Stimulated activated CD4-positive, alpha-beta T cell treated with anti-CD3 and anti-CD28 coated beads, TNF-alpha, amount 100 ng/mL, for 24 hours (primary cell): ENCODE data around the gene NMT2.
A peak's percentile ranks its signal among the peaks of the same experiment; 100 is the strongest.

ENCODE experiments used
- DNase-seq, 3 experiments: peaks; one replicate each; pipeline ENCODE4 v3.0.0-alpha.2; 2020; ENCODE audit warnings: low read depth in 3 of 3

NMT2 gene

GRCh38 chr10:15141136-15142054 is 27.1 kb downstream of the NMT2 start:
- peak in 2 of 3 experiments; percentile 5 to 48 for DNase-seq

DNA sequence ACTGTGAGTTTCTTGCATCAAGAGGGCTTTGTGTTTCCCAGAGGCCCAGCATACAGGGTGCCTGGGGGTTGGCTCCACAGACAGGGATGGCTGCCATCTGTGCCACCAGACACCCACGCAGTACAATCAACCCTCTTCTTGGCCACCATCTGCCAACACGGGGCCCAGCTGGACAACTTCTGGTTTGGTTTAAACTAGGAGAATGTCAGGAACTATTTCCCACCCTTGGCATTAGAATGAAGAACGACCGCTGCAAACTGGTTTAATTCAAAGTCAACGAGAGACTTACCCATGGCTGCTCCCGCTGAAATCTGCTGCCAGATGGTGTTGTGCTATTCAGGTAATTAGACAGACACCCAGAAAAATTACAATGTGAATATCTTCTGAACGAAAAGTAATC is 27.8 kb downstream of the NMT2 start:
- no peak for DNase-seq

DNA sequence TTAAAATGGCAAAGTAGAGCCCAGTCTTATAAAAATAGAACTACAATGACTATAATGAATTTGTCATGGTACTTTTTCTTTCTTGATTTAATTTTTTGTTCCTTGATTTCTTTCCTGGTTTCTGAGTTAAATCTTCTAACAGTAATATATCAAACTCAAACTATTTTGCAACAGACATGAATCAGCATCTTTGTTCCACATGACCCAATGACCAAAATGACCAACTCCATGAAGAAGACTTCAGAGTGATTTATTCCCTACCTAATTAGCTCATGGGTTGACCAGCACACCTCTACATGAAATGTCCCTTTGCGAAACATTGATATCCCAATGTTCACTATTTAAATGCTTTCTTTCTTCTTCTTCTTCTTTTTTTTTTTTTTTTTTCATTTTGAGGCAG is 30.9 kb downstream of the NMT2 start:
- DNase-seq, result no peak

DNA sequence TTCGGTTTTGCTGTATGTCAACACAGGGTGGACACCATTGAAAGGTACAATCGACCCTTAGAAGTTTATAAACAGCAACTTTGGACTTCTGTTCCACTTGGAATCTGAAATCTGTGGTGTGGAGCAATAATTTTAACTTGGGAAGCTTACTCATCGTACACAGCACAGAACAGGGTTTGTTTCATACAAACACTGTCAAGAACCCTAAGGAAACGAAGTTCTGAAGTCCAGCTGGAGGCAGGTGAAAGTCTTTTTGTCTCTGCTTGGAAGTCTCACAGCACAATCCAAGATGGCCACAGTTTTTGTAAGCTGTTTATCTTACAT is 31.5 kb downstream of the NMT2 start:
- DNase-seq, result no peak

DNA sequence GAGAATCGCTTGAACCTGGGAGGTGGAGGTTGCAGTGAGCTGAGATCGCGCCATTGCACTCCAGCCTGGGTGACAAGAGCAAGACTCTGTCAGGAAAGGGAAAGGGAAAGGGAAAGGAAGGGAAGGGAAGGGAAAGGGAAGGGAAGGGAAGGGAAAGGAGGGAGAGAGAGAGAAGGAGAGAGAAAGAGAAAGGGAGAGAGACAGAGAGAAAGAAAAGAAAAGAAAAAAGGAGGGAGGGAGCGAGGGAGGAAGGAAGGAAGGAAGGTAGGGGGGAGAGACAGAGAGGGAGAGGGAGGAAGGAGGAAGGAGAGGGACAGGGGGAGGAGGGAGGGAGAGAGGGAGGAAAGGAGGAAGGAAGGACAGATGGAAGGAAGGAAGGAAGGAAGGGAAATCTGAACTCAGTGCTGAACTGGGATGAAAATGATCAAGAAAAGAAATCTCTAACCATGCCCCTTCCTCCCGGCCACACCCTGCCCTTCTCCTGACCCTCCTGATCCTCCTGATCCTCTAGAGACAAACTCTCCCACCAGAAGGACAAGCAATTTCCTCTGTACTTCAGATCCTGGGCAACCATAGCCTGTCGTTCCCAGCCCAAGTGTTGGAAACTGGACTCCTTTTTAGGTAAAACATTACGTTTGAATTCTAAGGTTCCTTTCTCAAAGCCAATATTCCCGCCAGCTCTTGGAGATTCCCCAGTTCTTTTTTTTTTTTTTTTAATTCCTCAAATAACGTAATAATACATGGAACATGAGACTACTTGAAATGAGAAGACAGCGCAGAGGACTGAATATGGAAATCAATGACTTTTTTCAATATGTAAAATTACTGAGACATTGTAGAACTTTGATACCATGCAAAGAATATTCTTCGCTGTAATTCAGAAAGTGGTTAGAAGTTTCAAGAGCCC is 32.1 kb downstream of the NMT2 start:
- no peak for DNase-seq

DNA sequence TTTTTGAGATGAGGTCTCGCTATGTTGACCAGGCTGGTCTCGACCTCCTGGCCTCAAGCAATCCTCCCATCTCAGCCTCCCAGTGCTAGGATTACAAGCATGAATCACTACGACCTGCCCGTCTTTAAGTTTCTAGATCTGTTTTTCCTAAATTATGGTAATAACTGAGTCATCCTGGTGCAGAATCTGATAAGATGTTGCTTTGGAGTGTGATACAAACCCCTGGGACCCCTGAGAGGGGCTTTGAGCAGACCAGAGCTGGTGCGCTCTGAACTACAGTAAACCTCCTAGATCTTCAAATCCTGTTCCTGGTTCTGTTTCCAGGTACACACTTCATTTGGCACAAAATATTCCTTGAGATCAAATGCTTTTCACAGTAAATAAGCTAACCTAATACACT is 37.2 kb downstream of the NMT2 start:
- no peak for DNase-seq

DNA sequence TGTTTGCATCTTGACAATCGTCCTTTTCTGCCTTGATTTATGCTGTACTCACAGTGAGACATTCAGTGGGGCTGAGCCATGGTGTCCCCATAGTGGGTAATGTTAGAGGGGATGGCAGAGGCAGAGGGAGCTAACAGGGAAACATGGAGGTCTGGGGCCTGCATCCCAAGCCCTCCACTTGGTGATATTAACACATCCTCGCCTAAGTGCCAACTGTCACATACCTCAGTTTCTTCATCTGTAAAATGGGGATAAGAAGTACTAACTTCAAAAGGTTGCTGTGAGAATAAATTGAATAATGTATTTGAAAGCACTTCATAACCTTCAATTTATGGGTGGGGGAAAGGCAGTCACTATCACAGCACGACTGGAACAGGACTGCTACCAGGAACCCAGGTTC is 43.6 kb downstream of the NMT2 start:
- no peak for DNase-seq

- DNase-seq, result no peak
These were observed 44.3 kb downstream of the NMT2 start for GRCh38 chr10:15124190-15124589.

GRCh38 chr10:15123749-15124184 is 44.7 kb downstream of the NMT2 start:
- no peak for DNase-seq

GRCh38 chr10:15122477-15123030 is 45.9 kb downstream of the NMT2 start:
- no peak for DNase-seq

- DNase-seq, result no peak
These were observed 46.8 kb downstream of the NMT2 start for GRCh38 chr10:15121707-15122106.

DNA sequence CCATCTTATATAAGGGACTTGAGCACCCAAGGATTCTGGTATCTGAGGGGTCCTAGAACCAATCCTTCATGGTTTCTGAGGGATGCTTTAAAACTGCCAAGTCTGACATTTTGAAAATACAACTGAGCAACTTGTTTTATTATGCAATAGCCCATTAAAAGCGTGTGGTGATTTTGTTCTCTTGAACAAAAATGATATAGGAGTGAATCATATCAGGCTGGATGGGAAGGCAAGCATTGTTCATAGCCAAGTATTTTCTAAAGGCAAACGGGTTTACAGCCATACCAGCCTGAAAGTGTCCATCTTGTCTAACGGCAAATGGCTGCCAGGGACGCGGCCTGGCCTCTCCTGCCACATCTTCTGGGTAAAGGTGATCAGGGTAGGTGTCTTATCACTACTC is 48.0 kb downstream of the NMT2 start:
- DNase-seq, result no peak

DNA sequence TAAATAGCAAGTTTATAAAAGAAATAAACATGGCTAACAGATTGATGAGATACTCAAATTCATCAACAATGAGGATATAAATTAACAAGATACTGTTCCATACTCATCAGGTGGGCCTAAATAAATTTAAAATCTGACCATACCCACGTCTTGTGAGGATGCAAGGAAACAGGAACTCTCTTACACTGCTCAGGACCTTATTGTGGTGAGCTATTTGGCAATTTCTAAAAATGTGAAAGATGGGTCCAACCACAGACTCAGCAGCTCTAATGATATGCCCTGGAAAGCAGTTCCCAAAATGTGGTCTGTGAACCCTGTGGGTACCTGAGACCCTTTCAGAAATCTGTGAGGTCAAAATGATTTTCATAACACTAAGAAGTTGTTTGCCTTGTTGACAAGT is 49.9 kb downstream of the NMT2 start:
- no peak for DNase-seq

GRCh38 chr10:15116225-15116624 is 52.3 kb downstream of the NMT2 start:
- DNase-seq, result no peak

GRCh38 chr10:15113766-15114165 is 54.7 kb downstream of the NMT2 start:
- DNase-seq, result no peak

DNA sequence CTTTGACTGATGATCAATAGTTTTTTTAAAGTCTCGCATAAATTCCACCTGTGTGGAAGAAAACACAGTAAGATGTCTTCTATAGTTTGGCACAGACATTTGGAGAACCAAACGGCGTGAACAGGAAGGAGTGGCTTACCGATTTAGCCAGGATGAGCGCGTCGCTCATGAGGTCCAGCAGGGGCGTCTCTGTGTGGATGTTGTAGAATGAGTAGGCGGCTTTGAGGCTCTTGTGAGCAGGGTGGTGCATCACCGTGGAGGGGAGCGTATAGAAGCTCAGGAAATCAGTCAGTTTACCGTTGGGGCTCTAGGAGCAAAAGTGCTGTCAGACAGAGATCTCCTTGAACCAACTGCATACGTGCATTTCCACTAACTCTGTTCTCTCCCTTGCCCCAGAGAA is 55.8 kb downstream of the NMT2 start:
- DNase-seq, result peak in 1 of 3 experiments; percentile 12

DNA sequence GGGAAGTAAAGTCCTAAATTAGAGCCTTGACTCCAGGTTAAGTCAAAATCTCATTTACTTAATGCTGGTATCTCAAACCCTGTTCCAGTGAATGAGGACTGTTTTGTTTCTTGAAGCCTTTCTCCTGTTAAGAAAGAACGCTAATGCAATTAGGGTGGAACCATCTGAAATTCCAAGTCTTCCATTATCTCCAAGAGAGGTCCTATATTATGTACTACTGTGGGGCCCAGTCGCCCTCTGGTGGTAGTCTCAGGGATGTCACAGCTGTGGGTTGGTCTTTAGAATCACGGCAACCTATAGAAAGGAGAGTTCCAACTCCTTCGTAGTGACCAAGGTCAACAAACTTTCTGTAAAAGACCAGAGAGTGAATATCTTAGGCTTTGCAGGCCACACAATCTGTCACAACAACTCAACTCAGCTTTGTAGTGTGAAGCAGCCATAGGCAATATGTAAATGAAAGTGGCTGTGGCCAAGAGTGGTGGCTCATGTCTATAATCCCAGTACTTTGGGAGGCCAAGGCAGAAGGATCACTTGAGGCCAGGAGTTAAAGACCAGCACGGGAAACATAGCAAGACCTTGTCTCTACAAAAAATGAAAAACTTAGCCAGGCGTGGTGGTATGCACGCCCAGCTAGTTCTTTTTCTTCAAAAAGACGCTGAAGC is 62.0 kb downstream of the NMT2 start:
- peak; percentile 42 to 66 (median 45) for DNase-seq

DNA sequence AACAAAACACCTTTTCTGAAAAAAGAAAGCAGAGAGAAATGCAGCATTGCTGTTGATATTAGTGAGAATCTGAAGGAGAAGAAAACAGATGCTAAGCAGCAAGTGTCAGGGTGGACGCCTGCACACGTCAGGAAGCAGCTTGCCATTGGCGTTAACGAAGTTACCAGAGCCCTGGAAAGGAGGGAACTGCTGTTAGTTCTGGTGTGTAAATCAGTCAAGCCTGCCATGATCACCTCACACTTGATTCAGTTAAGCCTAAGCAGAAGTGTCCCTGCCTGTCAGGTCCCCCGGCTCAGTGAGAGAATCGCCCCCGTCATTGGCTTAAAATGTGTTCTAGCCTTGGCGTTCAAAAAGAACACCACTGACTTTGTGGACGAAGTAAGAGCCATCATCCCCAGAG is 65.0 kb downstream of the NMT2 start:
- DNase-seq, result no peak

GRCh38 chr10:15099886-15100285 is 68.6 kb downstream of the NMT2 start:
- no peak for DNase-seq

- peak; percentile 93 to 95 (median 94) for DNase-seq
These were observed 71.3 kb downstream of the NMT2 start, which contains the start of gene RPP38 for GRCh38 chr10:15097011-15097812. TSS of gene RPP38 (plus strand) at chr10:15097355. CDS start at chr10:15103315, 5,960 bp downstream.

- DNase-seq, result no peak
These were observed 71.9 kb downstream of the NMT2 start for GRCh38 chr10:15096661-15097010.
